OCI-LY3 (cell line): ENCODE measurements around the gene PTPRJ.

ENCODE experiments used
- H2AFZ ChIP-seq: fragments of 200-600, 300-600 bp; shearing (Covaris generic); 2 replicates; pipeline ENCODE4 v1.6.0; 2014; ENCODE audit warnings: antibody characterized with exemption, low read depth, low read length
- H3K27ac ChIP-seq: fragments of 200-600, 300-600 bp; sonication (generic); 2 replicates; pipeline ENCODE4 v1.5.1; 2014; ENCODE audit warnings: mild to moderate bottlenecking, low read length, moderate library complexity, mixed read lengths
- H3K27me3 ChIP-seq: fragments of 200-600, 300-600 bp; sonication (generic); 2 replicates; pipeline ENCODE4 v1.6.1; 2014; ENCODE audit warnings: low read depth, low read length, mixed read lengths
- H3K36me3 ChIP-seq: fragments of 200-600, 300-600 bp; sonication (generic); replicated peaks from 2 replicates; pipeline ENCODE3; 2014; ENCODE audit warnings: low read depth, low read length, mixed read lengths
- H3K4me1 ChIP-seq: fragments of 300-600, 200-600 bp; sonication (generic); 2 replicates; pipeline ENCODE4 v1.6.1; 2014; ENCODE audit warnings: low read length, mixed read lengths
- H3K4me2 ChIP-seq: fragments of 200-600, 300-600 bp; sonication (generic); 2 replicates; pipeline ENCODE4 v1.6.1; 2014; ENCODE audit warnings: low read length, mixed read lengths
- H3K4me3 ChIP-seq: fragments of 300-600, 200-600 bp; sonication (generic); 2 replicates; pipeline ENCODE4 v1.5.1; 2014; ENCODE audit warnings: antibody characterized with exemption, mild to moderate bottlenecking, low read length, moderate library complexity
- H3K79me2 ChIP-seq: fragments of 300-600, 200-600 bp; shearing (Covaris generic); 2 replicates; pipeline ENCODE4 v1.6.1; 2014; ENCODE audit warnings: mild to moderate bottlenecking, low read length, mixed read lengths
- H3K9ac ChIP-seq: fragments of 300-600, 200-600 bp; shearing (Covaris generic); 2 replicates; pipeline ENCODE4 v1.6.0; 2014; ENCODE audit warnings: mild to moderate bottlenecking, low read length, moderate library complexity
- H3K9me3 ChIP-seq: fragments of 200-600, 300-600 bp; shearing (Covaris generic); 2 replicates; pipeline ENCODE4 v1.6.1; 2014; ENCODE audit warnings: low read length, mixed read lengths; ENCODE audit not compliant: insufficient read depth
- H4K20me1 ChIP-seq: fragments of 200-600, 300-600 bp; sonication (generic); 2 replicates; pipeline ENCODE4 v1.6.1; 2016; ENCODE audit warnings: low read length, mixed read lengths; ENCODE audit not compliant: insufficient read depth
- CTCF ChIP-seq: fragments of 200-600, 300-600 bp; sonication (generic); IDR thresholded peaks from 2 replicates; pipeline ENCODE4 v1.5.1; 2014; ENCODE audit warnings: antibody characterized with exemption, low read length, low read depth
- EZH2phosphoT487 ChIP-seq: fragments of 200-600 bp; shearing (Covaris generic); IDR thresholded peaks from 2 replicates; pipeline ENCODE4 v1.6.1; 2018; ENCODE audit warnings: antibody characterized with exemption, mixed run types, low read depth

The PTPRJ gene

GRCh38 chr11:48000432-48000831, 20.1 kb downstream of the PTPRJ start:
- Histone ChIP-seq H3K27me3 (no peaks in the 10 kb centered on the region), H3K79me2 (peaks cover 96% of the 10 kb centered on the region), H4K20me1 (peaks cover 60% of the 10 kb centered on the region), H3K9ac (peak overlapping the region; percentile 14; the same call in 1 of the 2 replicates), H3K27ac (peak overlapping the region; percentile 96), H3K4me1 (peaks cover 96% of the 10 kb centered on the region), H3K36me3 (peaks cover 4% of the 10 kb centered on the region), H3K4me2 (peak overlapping the region; percentile 59), H3K4me3 (no peak overlapping the region), H2AFZ (no peak overlapping the region), H3K9me3 (no peaks in the 10 kb centered on the region)
- TF ChIP-seq CTCF, result no peak
- TF ChIP-seq EZH2phosphoT487, result no peak

GRCh38 chr11:48001438-48002021, 21.2 kb downstream of the PTPRJ start:
- peaks cover 3% of the 10 kb centered on the region for H3K36me3 ChIP-seq
- peak overlapping the region; percentile 88 for H3K4me2 ChIP-seq
- peak overlapping the region; percentile 61 for H3K4me3 ChIP-seq
- H3K9me3 ChIP-seq, result no peaks in the 10 kb centered on the region
- peak overlapping the region; percentile 66 for H3K9ac ChIP-seq
- no peak overlapping the region for H2AFZ ChIP-seq
- H3K27ac ChIP-seq, result peak overlapping the region; percentile 96
- peaks cover 99% of the 10 kb centered on the region for H3K79me2 ChIP-seq
- TF ChIP-seq CTCF (no peak), EZH2phosphoT487 (no peak)
- H4K20me1 ChIP-seq, result peaks cover 66% of the 10 kb centered on the region
- no peaks in the 10 kb centered on the region for H3K27me3 ChIP-seq
- H3K4me1 ChIP-seq, result peaks cover 99% of the 10 kb centered on the region

- H3K4me1 ChIP-seq, result peaks cover 97% of the 10 kb centered on the region
- H2AFZ ChIP-seq, result no peak overlapping the region
- H3K79me2 ChIP-seq, result peaks cover 97% of the 10 kb centered on the region
- H3K27me3 ChIP-seq, result no peaks in the 10 kb centered on the region
- H3K9me3 ChIP-seq, result no peaks in the 10 kb centered on the region
- peaks cover 55% of the 10 kb centered on the region for H4K20me1 ChIP-seq
- peaks cover 5% of the 10 kb centered on the region for H3K36me3 ChIP-seq
- H3K4me2 ChIP-seq, result peak overlapping the region; percentile 88
- peak overlapping the region; percentile 52 for H3K9ac ChIP-seq
- TF ChIP-seq EZH2phosphoT487 (no peak), CTCF (no peak)
- peak overlapping the region; percentile 40 for H3K4me3 ChIP-seq
- peak overlapping the region; percentile 96 for H3K27ac ChIP-seq
Measured at GRCh38 chr11:48002561-48002960, 22.2 kb downstream of the PTPRJ start.

GRCh38 chr11:48003926-48004325, 23.6 kb downstream of the PTPRJ start:
- H3K36me3 ChIP-seq, result peaks cover 10% of the 10 kb centered on the region
- H3K9me3 ChIP-seq, result no peaks in the 10 kb centered on the region
- H3K9ac ChIP-seq, result peak overlapping the region; percentile 75
- peak overlapping the region; percentile 18; the same call in 1 of the 2 replicates for H3K4me3 ChIP-seq
- H3K4me1 ChIP-seq, result peaks cover 96% of the 10 kb centered on the region
- H3K79me2 ChIP-seq, result peaks cover 96% of the 10 kb centered on the region
- H3K27me3 ChIP-seq, result no peaks in the 10 kb centered on the region
- no peak for TF ChIP-seq EZH2phosphoT487
- no peak for TF ChIP-seq CTCF
- peak overlapping the region; percentile 75 for H3K4me2 ChIP-seq
- peak overlapping the region; percentile 95 for H3K27ac ChIP-seq
- H2AFZ ChIP-seq, result no peak overlapping the region
- peaks cover 45% of the 10 kb centered on the region for H4K20me1 ChIP-seq
